K562 (cell line): ENCODE measurements around the gene PIK3R2. TPM values are rescaled to one million over a fixed set of nuclear protein-coding genes. Genes with fewer than 3 reads are reported as not detected.
A peak's percentile ranks its signal among the peaks of the same experiment; 100 is the strongest.

Source experiments
- ATAC-seq: fragments of 200-7000 bp; cut with Tn5 transposase; 3 replicates; pipeline ENCODE4 v1.9.1; 2020; ENCODE audit warnings: moderate library complexity
- BruUV-seq: library from RNA; stranded (reverse); fragments of 400-500 nt; replicated peaks from 2 replicates; lab custom pipeline; 2021; lab: Mats Ljungman, UMichigan
- CTCF ChIA-PET: fragments of 300-600 bp; formaldehyde crosslinking; extraction: SDS; loops from one replicate; lab custom pipeline; 2021; ENCODE audit warnings: low intra/inter-chr PET ratio; lab: Yijun Ruan, JAX
- POLR2A ChIA-PET: fragments of 300-600, 350-650 bp; sonication (Branson Sonifier 250); formaldehyde crosslinking; extraction: SDS; loops from one replicate; lab custom pipeline; 2021; ENCODE audit warnings: antibody characterized with exemption, inconsistent platforms; lab: Yijun Ruan, JAX
- DNase-seq, 4 experiments: peaks; one replicate each; pipeline versions ENCODE4 v3.0.0 to v3.0.0-alpha.2; 2011 to 2018; ENCODE audit warnings: low spot score in 3 of 4, mixed read lengths in 3 of 4; ENCODE audit errors: extremely low read depth in 1 of 4
- FAIRE-seq: peaks from 2 replicates; lab custom pipeline; 2011; peaks lifted over from hg19 to GRCh38; lab: Jason Lieb, UNC
- H2AFZ ChIP-seq: 2 replicates; pipeline ENCODE4 v1.6.0; 2011; ENCODE audit warnings: low read depth, low read length, control low read depth, inconsistent platforms
- H3K27ac ChIP-seq: fragments of 200-600 bp; 3 replicates; pipeline ENCODE4 v1.8.0; 2011; ENCODE audit warnings: low read depth, mild to moderate bottlenecking, control low read depth, inconsistent platforms, low read length, moderate library complexity, mixed read lengths; ENCODE audit errors: extremely low read depth
- H3K27me3 ChIP-seq, 2 experiments: fragments of 300-600 bp in 1 of 2; 2 replicates in 1 of 2; 3 replicates in 1 of 2; pipeline versions ENCODE4 v1.6.0 to v1.8.0; 2011; ENCODE audit warnings: inconsistent platforms in 2 of 2, low read length in 2 of 2, mild to moderate bottlenecking in 1 of 2, mixed read lengths in 1 of 2, moderate library complexity in 1 of 2; ENCODE audit not compliant: control insufficient read depth in 2 of 2, insufficient read depth in 2 of 2
- H3K36me3 ChIP-seq: fragments of 300-600 bp; 3 replicates; pipeline ENCODE4 v1.8.0; 2011; ENCODE audit warnings: mild to moderate bottlenecking, low read length, inconsistent platforms; ENCODE audit not compliant: control insufficient read depth, insufficient read depth
- H3K4me1 ChIP-seq, 2 experiments: fragments of 200-600 bp in 1 of 2; replicated peaks in 1 of 2; 2 replicates in 1 of 2; 3 replicates in 1 of 2; pipeline versions ENCODE4 v1.5.1 to v1.8.0; 2011; ENCODE audit warnings: inconsistent platforms in 2 of 2, low read length in 2 of 2, mild to moderate bottlenecking in 1 of 2, mixed read lengths in 1 of 2, moderate library complexity in 1 of 2; ENCODE audit not compliant: control insufficient read depth in 2 of 2, insufficient read depth in 2 of 2
- H3K4me2 ChIP-seq: 2 replicates; pipeline ENCODE4 v1.6.1; 2011; ENCODE audit warnings: low read length, control low read depth, inconsistent platforms, mixed read lengths; ENCODE audit not compliant: insufficient read depth
- H3K4me3 ChIP-seq: fragments of 200-600 bp; sonication (generic), shearing (Covaris generic); 2 replicates; pipeline ENCODE4 v1.5.1; 2016; ENCODE audit warnings: control low read depth, inconsistent platforms
- H3K79me2 ChIP-seq: fragments of 200-600 bp; 3 replicates; pipeline ENCODE4 v1.8.0; 2011; ENCODE audit warnings: low read length, inconsistent platforms; ENCODE audit not compliant: control insufficient read depth, insufficient read depth
- H3K9ac ChIP-seq, 2 experiments: 2 replicates each; pipeline versions ENCODE4 v1.6.0 to v1.6.1; 2011; ENCODE audit warnings: low read depth in 2 of 2, low read length in 2 of 2, control low read depth in 1 of 2, inconsistent platforms in 1 of 2, mild to moderate bottlenecking in 1 of 2, mixed read lengths in 1 of 2; ENCODE audit not compliant: insufficient read depth in 1 of 2
- H3K9me1 ChIP-seq: one replicate; pipeline ENCODE4 v1.6.0; 2011; ENCODE audit warnings: inconsistent platforms, mild to moderate bottlenecking, low read length, moderate library complexity; ENCODE audit not compliant: control insufficient read depth, insufficient read depth
- H3K9me3 ChIP-seq: replicated peaks from 2 replicates; pipeline ENCODE4 v1.5.1; 2011; ENCODE audit warnings: low read depth, low read length, inconsistent platforms; ENCODE audit not compliant: control insufficient read depth, insufficient read depth
- H4K20me1 ChIP-seq: replicated peaks from 2 replicates; pipeline ENCODE4 v1.6.1; 2011; ENCODE audit warnings: low read length, inconsistent platforms, mixed read lengths; ENCODE audit not compliant: control insufficient read depth, insufficient read depth
- CBX8 ChIP-seq: fragments of 200-600 bp; sonication (generic); IDR thresholded peaks from 2 replicates; pipeline ENCODE4 v1.6.1; 2012; ENCODE audit warnings: borderline replicate concordance, mixed run types, low read depth, mild to moderate bottlenecking, moderate library complexity, mixed read lengths, low read length, control low read depth, inconsistent platforms; ENCODE audit not compliant: poor library complexity, severe bottlenecking; ENCODE audit errors: extremely low read depth
- EGR1 ChIP-seq: fragments of 450-650 bp; conservative IDR thresholded peaks from 2 replicates; pipeline ENCODE4 v1.6.1; 2017; ENCODE audit warnings: mild to moderate bottlenecking
- HDAC6 ChIP-seq: IDR thresholded peaks from 2 replicates; pipeline ENCODE4 v1.6.1; 2012; ENCODE audit warnings: low read depth, mild to moderate bottlenecking, control low read depth, inconsistent platforms, low read length, moderate library complexity
- OTX1 ChIP-seq: fragments of 450-650 bp; formaldehyde crosslinking; IDR thresholded peaks from 2 replicates; pipeline ENCODE4 v1.4.0; 2022; ENCODE audit warnings: mild to moderate bottlenecking
- PHTF2 ChIP-seq: fragments of 250-450 bp; sonication (Bioruptor Pico); IDR thresholded peaks from 2 replicates; pipeline ENCODE4 v1.5.0; 2021; ENCODE audit warnings: mild to moderate bottlenecking
- RBM14 ChIP-seq: fragments of 200-400 bp; formaldehyde crosslinking; IDR thresholded peaks from 2 replicates; pipeline ENCODE4 v1.6.1; 2018; ENCODE audit warnings: low read depth, mild to moderate bottlenecking, low read length, moderate library complexity, borderline replicate concordance; ENCODE audit not compliant: insufficient read depth
- RBM25 ChIP-seq: fragments of 200-400 bp; formaldehyde crosslinking; IDR thresholded peaks from 2 replicates; pipeline ENCODE4 v1.6.1; 2018; ENCODE audit warnings: low read length, low read depth, moderate library complexity; ENCODE audit not compliant: severe bottlenecking
- RFX1 ChIP-seq: fragments of 450-650 bp; IDR thresholded peaks from 2 replicates; pipeline ENCODE4 v1.6.1; 2016; ENCODE audit warnings: mild to moderate bottlenecking, moderate library complexity
- SMAD1 ChIP-seq: fragments of 150-350 bp; IDR thresholded peaks from 2 replicates; pipeline ENCODE4 v1.6.1; 2014; ENCODE audit warnings: low read length, low read depth; ENCODE audit not compliant: partially characterized antibody
- SMAD3 ChIP-seq: fragments of 450-650 bp; formaldehyde crosslinking; conservative IDR thresholded peaks from 2 replicates; pipeline ENCODE4 v1.4.0; 2020; ENCODE audit warnings: mild to moderate bottlenecking
- SMARCA5 ChIP-seq: fragments of 450-650 bp; IDR thresholded peaks from 2 replicates; pipeline ENCODE4 v1.6.1; 2016
- SP2 ChIP-seq: IDR thresholded peaks from 2 replicates; pipeline ENCODE4 v1.6.1; 2011; ENCODE audit warnings: mild to moderate bottlenecking, low read depth, low read length, moderate library complexity; ENCODE audit not compliant: poor library complexity, severe bottlenecking; ENCODE audit errors: extremely low read depth
- ZNF133 ChIP-seq: fragments of 250-450 bp; sonication (Bioruptor Pico); IDR thresholded peaks from 2 replicates; pipeline ENCODE4 v1.4.0; 2020; ENCODE audit warnings: mild to moderate bottlenecking
- WGBS: fragments of 100-300 bp; shearing (Covaris generic); methylation state at CpG from one replicate; pipeline ENCODE4 v1.1.6; 2016; ENCODE audit warnings: low coverage, mixed read lengths; ENCODE audit not compliant: insufficient coverage; ENCODE audit errors: missing lambda C conversion rate; 5-methylcytosine and 5-hydroxymethylcytosine counted together
- in situ Hi-C: fragments of 300-500 bp; cut with MboI; formaldehyde crosslinking; loops from 4 replicates; pipeline ENCODE4 v1.15.0; 2018; ENCODE audit warnings: inconsistent platforms, mixed read lengths
- intact Hi-C: fragments of 100-400 bp; cut with micrococcal nuclease; formaldehyde crosslinking; loops from 2 replicates; pipeline ENCODE4 v1.14.2; 2022
- polyA plus RNA-seq, 8 experiments: library from polyadenylated mRNA; depleted of rRNA in 4 of 8; stranded (reverse) in 5 of 8; unstranded in 3 of 8; fragments of >200 nt; fragmentation: Nextera tagmentation in 2 of 8; fragmentation: Illumina TruSeq in 1 of 8; extraction: Ambion mirVana in 2 of 8; extraction: Trizol in 1 of 8; gene quantifications; 2 replicates each; pipeline versions ENCODE4 v1.2.1 to v1.2.3, GENCODE V29; 2011 to 2014; ENCODE audit warnings: inconsistent platforms in 1 of 8, missing spikeins in 1 of 8
- total RNA-seq, 7 experiments: library from RNA; depleted of rRNA in 6 of 7; stranded (reverse); fragments of >200 nt in 6 of 7; fragmentation: Illumina TruSeq in 2 of 7; extraction: Trizol in 2 of 7; gene quantifications; 2 replicates each; pipeline versions ENCODE4 v1.2.1 to v1.2.3, GENCODE V29; 2011 to 2021; ENCODE audit warnings: low replicate concordance in 1 of 7
- TF ChIP-seq, protein P1 (sequence below), 2 experiments: fragments of 450-650 bp in 1 of 2; sonication (generic) in 1 of 2; formaldehyde crosslinking in 1 of 2; IDR thresholded peaks in 1 of 2; conservative IDR thresholded peaks in 1 of 2; 2 replicates each; pipeline versions ENCODE4 v1.6.1 to v1.8.1; 2016 to 2023; ENCODE audit warnings: mild to moderate bottlenecking in 2 of 2, moderate library complexity in 2 of 2, inconsistent platforms in 1 of 2, missing genetic modification reagents in 1 of 2
- TF ChIP-seq, protein P2 (sequence below): sonication (generic); formaldehyde crosslinking; IDR thresholded peaks from 2 replicates; pipeline ENCODE4 v1.8.1; 2023; ENCODE audit warnings: mild to moderate bottlenecking, missing genetic modification reagents

PIK3R2 gene
- total and polyA plus RNA-seq, 9 of the 15 experiments (the other 6 are each of a cell fraction or from before 2014, with no cell fraction given) = 0.39 to 37.9 (median 5.3) TPM

DNA sequence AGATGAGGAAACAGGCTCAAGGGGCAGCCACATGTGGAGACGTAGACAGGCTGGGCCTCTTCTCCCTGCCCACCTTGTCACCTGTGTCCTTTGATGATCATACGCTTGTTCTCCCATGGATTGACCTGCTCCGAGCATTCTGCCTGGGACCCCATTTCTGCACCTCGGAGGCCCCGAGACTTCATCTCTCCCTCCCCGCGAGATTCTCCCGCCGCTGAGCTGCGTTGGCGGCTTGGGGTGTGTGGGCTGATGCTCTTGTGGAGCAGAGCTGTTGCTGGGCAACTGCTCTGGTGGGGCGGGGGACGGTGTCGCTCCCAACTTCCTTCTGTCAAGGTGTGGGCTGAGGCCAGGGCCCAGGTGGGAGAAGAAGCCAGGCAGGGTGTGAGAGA, 33.3 kb upstream of the PIK3R2 start:
- no peak for FAIRE-seq
- H3K36me3 ChIP-seq = peaks cover 33% of the 10 kb centered on the region; the same call in 2 of the 3 replicates
- H4K20me1 ChIP-seq = no peaks in the 10 kb centered on the region
- WGBS = 69% methylated on average over 11 of the region's 14 CpGs
- no peaks in the 10 kb centered on the region for H3K9me3 ChIP-seq
- intact Hi-C loops = loop anchor here (10.0 kb wide), 1 partner anchor 205 kb away; the partner anchor contains the start of gene LSM4
- no peak for ATAC-seq
- H3K79me2 ChIP-seq = peaks cover 14% of the 10 kb centered on the region; the same call in 2 of the 3 replicates
- no peak overlapping the region for H3K27ac ChIP-seq
- no peak overlapping the region for H3K4me2 ChIP-seq
- H3K9me1 ChIP-seq = no peaks in the 10 kb centered on the region
- peak overlapping the region in 1 of 2 experiments; percentile 59; a peak in 1 of 4 replicates for H3K9ac ChIP-seq
- H3K27me3 ChIP-seq = no peaks in the 10 kb centered on the region
- ChIA-PET POLR2A (interaction anchor here (0.7 kb wide), 1 partner anchor 295 kb away, joined by 3 read pairs; no protein-coding TSS in a partner anchor), CTCF (no interaction called here)
- DNase-seq = peak in 1 of 4 experiments; percentile 30
- peaks cover 13 to 36% of the 10 kb centered on the region in 2 experiments; a peak in 4 of 5 replicates for H3K4me1 ChIP-seq
- in situ Hi-C loops = no loop called here
- no peak overlapping the region for H3K4me3 ChIP-seq
- no peak overlapping the region for H2AFZ ChIP-seq
- BruUV-seq = no TSS peak
- TF ChIP-seq PHTF2 (no peak), HDAC6 (no peak), OTX1 (CRISPR knock-in tag) (no peak), SP2 (no peak), ZNF133 (CRISPR knock-in tag) (no peak), RBM25 (no peak), SMAD3 (no peak), CBX8 (no peak), SMARCA5 (no peak), RBM14 (no peak), SMAD1 (no peak), EGR1 (peak; percentile 32; the same call in 1 of the 2 replicates), RFX1 (peak; percentile 58; the same call in 1 of the 2 replicates)
- TF ChIP-seq, protein P1, sequence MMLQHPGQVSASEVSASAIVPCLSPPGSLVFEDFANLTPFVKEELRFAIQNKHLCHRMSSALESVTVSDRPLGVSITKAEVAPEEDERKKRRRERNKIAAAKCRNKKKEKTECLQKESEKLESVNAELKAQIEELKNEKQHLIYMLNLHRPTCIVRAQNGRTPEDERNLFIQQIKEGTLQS (IDR thresholded peaks at IDR 0.05) = no peak
- TF ChIP-seq, protein P1 (CRISPR knock-in tag; conservative IDR thresholded peaks at IDR 0.05) = no peak
- TF ChIP-seq, protein P2, sequence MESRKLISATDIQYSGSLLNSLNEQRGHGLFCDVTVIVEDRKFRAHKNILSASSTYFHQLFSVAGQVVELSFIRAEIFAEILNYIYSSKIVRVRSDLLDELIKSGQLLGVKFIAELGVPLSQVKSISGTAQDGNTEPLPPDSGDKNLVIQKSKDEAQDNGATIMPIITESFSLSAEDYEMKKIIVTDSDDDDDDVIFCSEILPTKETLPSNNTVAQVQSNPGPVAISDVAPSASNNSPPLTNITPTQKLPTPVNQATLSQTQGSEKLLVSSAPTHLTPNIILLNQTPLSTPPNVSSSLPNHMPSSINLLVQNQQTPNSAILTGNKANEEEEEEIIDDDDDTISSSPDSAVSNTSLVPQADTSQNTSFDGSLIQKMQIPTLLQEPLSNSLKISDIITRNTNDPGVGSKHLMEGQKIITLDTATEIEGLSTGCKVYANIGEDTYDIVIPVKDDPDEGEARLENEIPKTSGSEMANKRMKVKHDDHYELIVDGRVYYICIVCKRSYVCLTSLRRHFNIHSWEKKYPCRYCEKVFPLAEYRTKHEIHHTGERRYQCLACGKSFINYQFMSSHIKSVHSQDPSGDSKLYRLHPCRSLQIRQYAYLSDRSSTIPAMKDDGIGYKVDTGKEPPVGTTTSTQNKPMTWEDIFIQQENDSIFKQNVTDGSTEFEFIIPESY (CRISPR knock-in tag) = peak; percentile 95
